Smooth muscle cell (in vitro differentiated cells): ENCODE measurements around the gene CHST10. TPM values are rescaled to one million over a fixed set of nuclear protein-coding genes. Genes with fewer than 3 reads are reported as not detected.
"Not testable (repeated sequence)": the region's sequence is repeated elsewhere in the genome, so short reads cannot be mapped to it uniquely, and the experiment has no call there.

ENCODE experiments used
- DNase-seq: peaks from one replicate; lab custom pipeline; 2025; ENCODE audit not compliant: unreplicated experiment; lab: John Stamatoyannopoulos, UW
- H2AFZ ChIP-seq: fragments of 200-600 bp; sonication (generic); 2 replicates; pipeline ENCODE4 v1.6.0; 2016; ENCODE audit warnings: antibody characterized with exemption, low read depth, mild to moderate bottlenecking
- H3F3A ChIP-seq: fragments of 200-600 bp; sonication (generic); 2 replicates; pipeline ENCODE4 v1.6.0; 2017; ENCODE audit warnings: antibody characterized with exemption, low read depth
- H3K27ac ChIP-seq: fragments of 200-600 bp; sonication (generic); 2 replicates; pipeline ENCODE4 v1.5.1; 2016; ENCODE audit warnings: low read depth, mild to moderate bottlenecking
- H3K27me3 ChIP-seq: fragments of 200-600 bp; sonication (generic); 2 replicates; pipeline ENCODE4 v1.6.1; 2016; ENCODE audit warnings: low read depth, mild to moderate bottlenecking
- H3K36me3 ChIP-seq: fragments of 200-600 bp; sonication (generic); 2 replicates; pipeline ENCODE4 v1.5.1; 2016; ENCODE audit warnings: low read depth
- H3K4me1 ChIP-seq: fragments of 200-600 bp; sonication (generic); 2 replicates; pipeline ENCODE4 v1.5.1; 2016; ENCODE audit warnings: low read depth
- H3K4me2 ChIP-seq: fragments of 200-600 bp; sonication (generic); 2 replicates; pipeline ENCODE4 v1.6.0; 2016; ENCODE audit warnings: mild to moderate bottlenecking
- H3K4me3 ChIP-seq: fragments of 200-600 bp; sonication (generic); 2 replicates; pipeline ENCODE4 v1.5.1; 2016; ENCODE audit warnings: mild to moderate bottlenecking
- H3K79me2 ChIP-seq: fragments of 200-600 bp; sonication (generic); 2 replicates; pipeline ENCODE4 v1.6.0; 2016; ENCODE audit warnings: low read depth, mild to moderate bottlenecking
- H3K9ac ChIP-seq: fragments of 200-600 bp; sonication (generic); 2 replicates; pipeline ENCODE4 v1.6.0; 2016; ENCODE audit warnings: low read depth
- H3K9me3 ChIP-seq: fragments of 200-600 bp; sonication (generic); replicated peaks from 2 replicates; pipeline ENCODE4 v1.5.1; 2016; ENCODE audit warnings: low read depth
- H4K20me1 ChIP-seq: fragments of 200-600 bp; sonication (generic); 2 replicates; pipeline ENCODE4 v1.6.0; 2016; ENCODE audit warnings: low read depth
- WGBS: methylation state at CpG from one replicate; pipeline ENCODE4 v1.1.7; 2016; ENCODE audit warnings: low lambda C conversion rate; 5-methylcytosine and 5-hydroxymethylcytosine counted together
- polyA plus RNA-seq: library from polyadenylated mRNA; unstranded; fragments of >200 nt; fragmentation: Nextera tagmentation; extraction: Ambion mirVana; gene quantifications from 2 replicates; pipeline ENCODE4 v1.2.1, GENCODE V29; 2016
- small RNA-seq: library from RNA; depleted of rRNA; stranded (forward); fragments of <200 nt; gene quantifications from one replicate; pipeline ENCODE3, GENCODE V24; 2014
- total RNA-seq: library from RNA; depleted of rRNA; stranded (reverse); fragments of >200 nt; gene quantifications from 2 replicates; pipeline ENCODE4 v1.2.3, GENCODE V29; 2014
- TF ChIP-seq, protein P1 (sequence below): fragments of 200-600 bp; sonication (generic); IDR thresholded peaks from 2 replicates; pipeline ENCODE4 v1.5.1; 2017; ENCODE audit warnings: borderline replicate concordance, mild to moderate bottlenecking, antibody characterized with exemption; ENCODE audit not compliant: insufficient read depth, poor library complexity, severe bottlenecking

The CHST10 gene
- total and polyA plus RNA-seq, 2 experiments from 2014 or later = 8.9 to 9.5 TPM

DNA sequence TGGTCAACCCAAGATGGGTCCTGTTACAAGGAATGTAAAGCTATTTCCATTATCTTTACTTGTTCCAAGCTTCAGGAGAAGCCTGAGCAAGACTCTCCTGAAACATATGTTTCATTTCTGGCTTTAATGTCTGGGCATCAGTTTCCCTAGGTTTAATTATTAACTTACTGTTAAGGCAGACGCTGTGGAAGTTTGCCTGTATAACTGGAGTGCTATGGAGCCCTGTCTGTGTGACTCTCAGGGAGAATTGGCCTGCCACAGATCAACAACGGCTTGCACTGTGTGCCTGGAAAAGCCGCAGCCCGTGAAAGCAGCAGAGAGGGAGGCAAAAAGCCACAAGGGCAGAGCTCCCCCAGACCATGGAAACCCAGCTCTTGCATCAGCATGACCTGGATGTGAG, 73.0 kb downstream of the CHST10 start:
- no peaks in the 10 kb centered on the region for H3K27me3 ChIP-seq
- no peak overlapping the region for H2AFZ ChIP-seq
- TF ChIP-seq, protein P1, sequence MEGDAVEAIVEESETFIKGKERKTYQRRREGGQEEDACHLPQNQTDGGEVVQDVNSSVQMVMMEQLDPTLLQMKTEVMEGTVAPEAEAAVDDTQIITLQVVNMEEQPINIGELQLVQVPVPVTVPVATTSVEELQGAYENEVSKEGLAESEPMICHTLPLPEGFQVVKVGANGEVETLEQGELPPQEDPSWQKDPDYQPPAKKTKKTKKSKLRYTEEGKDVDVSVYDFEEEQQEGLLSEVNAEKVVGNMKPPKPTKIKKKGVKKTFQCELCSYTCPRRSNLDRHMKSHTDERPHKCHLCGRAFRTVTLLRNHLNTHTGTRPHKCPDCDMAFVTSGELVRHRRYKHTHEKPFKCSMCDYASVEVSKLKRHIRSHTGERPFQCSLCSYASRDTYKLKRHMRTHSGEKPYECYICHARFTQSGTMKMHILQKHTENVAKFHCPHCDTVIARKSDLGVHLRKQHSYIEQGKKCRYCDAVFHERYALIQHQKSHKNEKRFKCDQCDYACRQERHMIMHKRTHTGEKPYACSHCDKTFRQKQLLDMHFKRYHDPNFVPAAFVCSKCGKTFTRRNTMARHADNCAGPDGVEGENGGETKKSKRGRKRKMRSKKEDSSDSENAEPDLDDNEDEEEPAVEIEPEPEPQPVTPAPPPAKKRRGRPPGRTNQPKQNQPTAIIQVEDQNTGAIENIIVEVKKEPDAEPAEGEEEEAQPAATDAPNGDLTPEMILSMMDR = no peak
- 93% methylated on average over 4 of the region's 4 CpGs for WGBS
- DNase-seq = no peak
- H3K4me3 ChIP-seq = no peak overlapping the region
- no peaks in the 10 kb centered on the region for H3F3A ChIP-seq
- no peak overlapping the region for H3K9ac ChIP-seq
- no peaks in the 10 kb centered on the region for H3K79me2 ChIP-seq
- no peaks in the 10 kb centered on the region for H4K20me1 ChIP-seq
- no peaks in the 10 kb centered on the region for H3K36me3 ChIP-seq
- no peak overlapping the region for H3K27ac ChIP-seq
- no peaks in the 10 kb centered on the region for H3K4me1 ChIP-seq
- no peaks in the 10 kb centered on the region for H3K9me3 ChIP-seq
- H3K4me2 ChIP-seq = no peak overlapping the region

DNA sequence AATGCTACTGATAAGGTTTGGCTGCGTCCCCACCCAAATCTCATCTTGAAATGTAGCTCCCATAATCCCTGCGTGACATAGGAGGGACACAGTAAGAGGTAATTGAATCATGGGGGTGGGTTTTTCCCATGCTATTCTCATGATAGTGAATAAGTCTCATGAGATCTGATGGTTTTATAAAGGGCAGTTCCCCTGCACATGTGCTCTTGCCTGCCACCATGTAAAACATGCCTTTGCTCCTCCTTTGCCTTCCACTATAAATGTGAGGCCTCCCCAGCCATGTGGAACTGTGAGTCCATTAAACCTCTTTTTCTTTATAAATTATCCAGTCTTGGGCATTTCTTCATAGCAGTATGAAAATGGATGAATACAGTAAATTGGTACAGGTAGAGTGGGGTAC, 75.0 kb downstream of the CHST10 start:
- not testable (repeated sequence) for H3K36me3 ChIP-seq, H4K20me1 ChIP-seq, DNase-seq, H3K4me3 ChIP-seq, H3K27me3 ChIP-seq, H3K4me1 ChIP-seq, H3K79me2 ChIP-seq, H2AFZ ChIP-seq, H3F3A ChIP-seq, H3K9me3 ChIP-seq, H3K27ac ChIP-seq, H3K4me2 ChIP-seq, H3K9ac ChIP-seq
- 98% methylated on average over 2 of the region's 2 CpGs for WGBS

Small RNAs within 50 kb of the gene (small RNA-seq; reads per million reads assigned to genes)
- gene AC012493.2 (not detected), gene AC012493.3 (not detected)

Other genes with a start within 250 kb of the CHST10 start
- 1.3 and 1.4 TPM in 2 replicates for gene LONRF2, start 95.2 kb downstream of the CHST10 start, total RNA-seq
- 0.06 and 0.34 TPM in 2 replicates for gene LONRF2, start 95.2 kb downstream of the CHST10 start, polyA plus RNA-seq
- not detected in 2 replicates for gene NMS, start 52.8 kb upstream of the CHST10 start, total RNA-seq
- gene NMS, start 52.8 kb upstream of the CHST10 start, polyA plus RNA-seq = not detected in 2 replicates
- 8.8 and 15.4 TPM in 2 replicates for gene PDCL3, start 145.3 kb upstream of the CHST10 start, total RNA-seq
- 12.6 and 26.2 TPM in 2 replicates for gene PDCL3, start 145.3 kb upstream of the CHST10 start, polyA plus RNA-seq